Common myeloid progenitor, CD34-positive (primary cell): ENCODE results near the gene STAT2.
A peak's percentile ranks its signal among the peaks of the same experiment; 100 is the strongest.

Experiments used
- CTCF ChIA-PET: fragments of 350-600 bp; sonication (Branson Sonifier 250); formaldehyde crosslinking; loops from one replicate; lab custom pipeline; 2021; ENCODE audit warnings: antibody characterized with exemption; lab: Charles Lee
- POLR2A ChIA-PET: fragments of 350-600 bp; sonication (Branson Sonifier 250); formaldehyde crosslinking; loops from one replicate; lab custom pipeline; 2021; ENCODE audit warnings: antibody characterized with exemption; lab: Charles Lee
- DNase-seq, 3 donors: peaks; one replicate each; pipeline versions ENCODE4 v3.0.0 to v3.0.0-alpha.2; 2013
- H3K27ac ChIP-seq, 2 experiments: 1 replicate in 1 of 2; 2 replicates in 1 of 2; pipeline ENCODE4 v1.7.0; 2013; ENCODE audit warnings: inconsistent platforms in 2 of 2, low read length in 2 of 2, mild to moderate bottlenecking in 2 of 2, low read depth in 1 of 2, moderate library complexity in 1 of 2; ENCODE audit not compliant: severe bottlenecking in 2 of 2, insufficient read depth in 1 of 2, poor library complexity in 1 of 2
- H3K27me3 ChIP-seq, 5 experiments: replicated peaks in 2 of 5; 1 replicate in 3 of 5; 2 replicates in 2 of 5; pipeline versions ENCODE4 v1.6.1 to v1.7.0; 2013; ENCODE audit warnings: low read length in 4 of 5, mild to moderate bottlenecking in 2 of 5, moderate library complexity in 2 of 5, inconsistent platforms in 1 of 5; ENCODE audit not compliant: insufficient read depth in 5 of 5, control insufficient read depth in 4 of 5
- H3K36me3 ChIP-seq, 4 experiments: 1 replicate in 2 of 4; 2 replicates in 2 of 4; pipeline versions ENCODE4 v1.6.1 to v1.7.0; 2013; ENCODE audit warnings: low read length in 3 of 4, control low read depth in 1 of 4, mild to moderate bottlenecking in 1 of 4; ENCODE audit not compliant: control insufficient read depth in 4 of 4, insufficient read depth in 4 of 4
- H3K4me1 ChIP-seq, 4 experiments: 1 replicate in 3 of 4; 2 replicates in 1 of 4; pipeline versions ENCODE4 v1.6.1 to v1.7.1; 2013; ENCODE audit warnings: low read length in 3 of 4, mild to moderate bottlenecking in 3 of 4, control low read depth in 1 of 4, inconsistent platforms in 1 of 4, moderate library complexity in 1 of 4; ENCODE audit not compliant: control insufficient read depth in 4 of 4, insufficient read depth in 4 of 4; ENCODE audit errors: control extremely low read depth in 1 of 4
- H3K4me3 ChIP-seq, 7 experiments: 1 replicate in 4 of 7; 2 replicates in 3 of 7; pipeline versions ENCODE4 v1.5.1 to v1.7.0; 2013; ENCODE audit warnings: mild to moderate bottlenecking in 7 of 7, low read length in 6 of 7, moderate library complexity in 6 of 7, inconsistent platforms in 2 of 7, low read depth in 2 of 7, control low read depth in 1 of 7; ENCODE audit not compliant: insufficient read depth in 4 of 7, control insufficient read depth in 1 of 7; ENCODE audit errors: extremely low read depth in 1 of 7
- H3K9me3 ChIP-seq, 5 experiments: 1 replicate in 4 of 5; 2 replicates in 1 of 5; pipeline versions ENCODE4 v1.6.1 to v1.7.1; 2013; ENCODE audit warnings: low read length in 4 of 5, mild to moderate bottlenecking in 2 of 5, inconsistent platforms in 1 of 5, low read depth in 1 of 5, moderate library complexity in 1 of 5; ENCODE audit not compliant: control insufficient read depth in 4 of 5, insufficient read depth in 2 of 5; ENCODE audit errors: control extremely low read depth in 1 of 5
- WGBS: methylation state at CpG from one replicate; pipeline ENCODE4 v1.1.5; 2013; ENCODE audit not compliant: insufficient coverage; 5-methylcytosine and 5-hydroxymethylcytosine counted together

The STAT2 gene

DNA sequence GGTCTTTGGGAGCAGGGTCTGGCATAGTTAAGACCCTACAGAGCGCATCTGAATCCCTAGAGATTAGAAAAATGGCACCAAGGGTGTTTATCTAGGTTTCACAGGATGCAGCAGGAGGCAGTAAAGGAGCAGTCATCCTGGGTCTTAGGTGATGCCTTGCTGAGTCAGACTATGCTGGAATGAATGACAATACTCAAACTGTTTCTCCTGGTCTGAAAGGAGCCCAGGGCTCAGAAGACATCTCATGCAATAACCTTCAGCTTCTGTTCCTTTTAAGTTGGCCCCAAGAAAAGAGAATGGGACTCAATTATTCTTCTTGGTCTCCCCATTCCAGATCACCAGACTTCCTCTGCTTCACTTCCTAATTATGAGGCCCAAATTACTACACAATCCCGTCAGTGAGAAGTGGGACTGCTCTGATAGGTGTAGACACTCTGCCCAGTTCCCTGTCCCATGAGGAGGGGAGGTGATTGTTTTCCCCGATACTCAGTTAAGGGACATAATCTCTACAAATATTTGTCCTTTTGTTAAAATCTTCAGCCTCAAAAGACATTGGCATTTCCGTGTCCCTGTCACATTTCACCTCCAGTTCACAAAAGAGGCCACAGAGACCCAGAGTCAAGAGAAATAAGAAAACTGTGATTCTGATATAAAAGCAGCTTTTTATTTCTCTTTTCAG lies 17.5 kb upstream of the STAT2 start:
- H3K4me3 ChIP-seq, result no peak overlapping the region
- CTCF ChIA-PET, result interaction anchor here (0.9 to 1.1 kb wide), 2 partner anchors 16 to 17 kb away, joined by 3 to 5 read pairs; partner anchors contain the start of gene STAT2
- no peaks in the 10 kb centered on the region for H3K9me3 ChIP-seq
- H3K36me3 ChIP-seq, result no peaks in the 10 kb centered on the region
- WGBS, result 100% methylated on average over 1 of the region's 4 CpGs
- no peaks in the 10 kb centered on the region for H3K27me3 ChIP-seq
- POLR2A ChIA-PET, result interaction anchor here (0.6 to 0.7 kb wide), 2 partner anchors 16 to 25 kb away, joined by 3 to 5 read pairs; no protein-coding TSS in a partner anchor
- H3K4me1 ChIP-seq, result peaks cover 0 to 5% (median 0%) of the 10 kb centered on the region in 4 experiments
- peak in 2 of 3 donors; percentile 35 to 52 for DNase-seq
- H3K27ac ChIP-seq, result peak overlapping the region in 1 of 2 experiments; percentile 33

DNA sequence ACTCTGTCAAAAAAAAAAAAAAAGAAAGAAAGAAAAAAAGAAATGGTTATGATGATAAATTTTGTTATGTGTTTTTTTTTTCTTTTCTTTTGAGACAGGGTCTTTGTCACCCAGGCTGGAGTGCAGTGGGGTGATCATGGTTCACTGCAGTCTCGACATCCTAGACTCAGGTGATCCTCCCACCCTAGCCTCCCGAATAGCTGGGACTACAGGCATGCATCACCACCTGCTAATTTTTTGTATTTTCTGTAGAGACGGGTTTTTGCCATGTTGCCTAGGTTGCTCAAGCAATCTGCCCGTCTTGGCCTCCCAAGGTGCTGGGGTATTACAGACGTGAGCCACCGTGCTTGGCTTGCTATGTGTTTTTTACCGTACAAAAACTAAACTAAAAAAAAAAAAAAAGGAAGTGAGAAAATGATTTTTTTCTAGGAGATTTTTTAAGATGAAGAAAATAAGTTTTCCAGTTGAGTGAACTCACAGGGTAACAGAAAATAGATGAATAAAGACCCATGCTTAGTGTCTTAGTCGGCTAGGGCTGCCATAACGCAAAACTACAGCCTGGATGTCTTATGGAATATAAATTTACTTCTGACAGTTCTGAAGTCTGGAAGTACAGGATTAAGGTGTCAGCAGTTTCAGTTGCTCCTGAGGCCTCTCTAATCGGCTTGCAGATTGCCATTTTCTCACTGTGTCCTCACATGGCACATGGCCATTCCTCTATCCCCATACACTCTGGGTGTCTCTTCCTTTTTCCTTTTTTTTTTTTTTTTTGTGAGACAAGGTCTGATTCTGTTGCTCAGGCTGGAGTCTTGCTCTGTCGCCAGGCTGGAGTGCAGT lies 15.9 kb upstream of the STAT2 start:
- POLR2A ChIA-PET, result no interaction called here
- Histone ChIP-seq H3K36me3 (no peaks in the 10 kb centered on the region), H3K27ac (no peak overlapping the region), H3K4me3 (no peak overlapping the region), H3K9me3 (no peaks in the 10 kb centered on the region), H3K27me3 (no peaks in the 10 kb centered on the region), H3K4me1 (peaks cover 0 to 5% (median 0%) of the 10 kb centered on the region in 4 experiments)
- CTCF ChIA-PET, result no interaction called here
- WGBS, result 85% methylated on average over 6 of the region's 11 CpGs
- DNase-seq, result peak in 2 of 3 donors; percentile 15 to 20

DNA sequence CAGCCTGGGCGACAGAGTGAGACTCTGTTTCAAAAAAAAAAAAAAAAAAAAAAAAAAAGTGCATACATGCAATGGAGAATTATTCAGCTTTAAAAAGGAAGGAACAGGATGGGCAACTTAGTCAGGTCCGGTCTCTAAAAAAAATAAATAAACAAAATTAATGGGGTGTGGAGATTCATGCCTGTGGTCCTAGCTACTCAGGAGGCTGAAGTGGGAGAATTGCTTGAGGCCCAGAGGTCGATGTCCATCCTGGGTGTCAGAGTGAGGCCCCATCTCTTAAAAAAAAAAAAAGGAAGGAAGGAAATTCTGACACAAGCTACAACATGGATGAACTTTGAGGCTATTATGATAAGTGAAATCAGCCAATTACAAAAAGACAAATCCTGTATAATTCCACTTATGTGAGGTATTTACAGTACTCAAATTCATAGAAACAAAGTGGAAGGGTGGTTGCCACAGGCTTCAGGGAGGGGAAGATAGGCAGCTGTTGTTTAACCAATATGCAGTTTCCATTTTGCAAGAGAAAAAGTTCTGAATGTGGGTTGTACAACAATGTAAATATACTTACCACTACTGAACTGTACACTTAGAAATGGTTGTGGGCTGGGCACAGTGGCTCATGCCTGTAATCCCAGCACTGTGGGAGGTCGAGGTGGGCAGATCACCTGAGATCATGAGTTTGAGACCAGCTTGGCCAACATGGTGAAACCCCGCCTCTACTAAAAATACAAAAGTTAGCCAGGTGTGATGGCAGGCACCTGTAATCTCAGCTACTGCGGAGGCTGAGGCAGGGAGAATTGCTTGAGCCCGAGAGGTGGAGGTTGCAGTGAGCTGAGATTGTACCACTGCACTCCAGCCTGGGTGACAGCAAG lies 15.1 kb upstream of the STAT2 start:
- no peak overlapping the region for H3K27ac ChIP-seq
- H3K9me3 ChIP-seq, result no peaks in the 10 kb centered on the region
- H3K4me3 ChIP-seq, result no peak overlapping the region
- 89% methylated on average over 2 of the region's 7 CpGs for WGBS
- DNase-seq, result no peak
- peaks cover 0 to 5% (median 0%) of the 10 kb centered on the region in 4 experiments for H3K4me1 ChIP-seq
- POLR2A ChIA-PET, result interaction anchor here (0.6 kb wide), 1 partner anchor 340 kb away, joined by 3 read pairs; no protein-coding TSS in a partner anchor
- no peaks in the 10 kb centered on the region for H3K36me3 ChIP-seq
- CTCF ChIA-PET, result no interaction called here
- no peaks in the 10 kb centered on the region for H3K27me3 ChIP-seq

DNA sequence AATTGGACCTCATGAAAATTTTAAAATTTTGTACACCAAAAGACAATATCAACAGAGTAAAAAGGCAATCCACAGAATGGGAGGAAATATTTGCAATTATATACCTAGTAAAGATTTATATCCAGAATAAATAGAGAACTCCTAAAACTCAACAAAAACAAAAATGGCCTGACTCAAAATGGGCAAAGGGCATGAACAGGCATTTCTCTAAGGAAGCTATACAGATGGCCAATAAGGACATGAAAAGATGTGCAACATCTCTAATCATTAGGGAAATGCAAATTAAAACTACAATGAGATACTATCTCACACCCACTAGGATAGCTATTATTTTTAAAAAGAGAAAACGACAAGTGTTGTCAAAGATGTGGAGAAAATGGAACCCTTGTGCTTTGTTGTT lies 13.6 kb upstream of the STAT2 start:
- POLR2A ChIA-PET, result no interaction called here
- H3K4me1 ChIP-seq, result peaks cover 0 to 5% (median 0%) of the 10 kb centered on the region in 4 experiments
- H3K36me3 ChIP-seq, result no peaks in the 10 kb centered on the region
- H3K27ac ChIP-seq, result no peak overlapping the region
- CTCF ChIA-PET, result no interaction called here
- DNase-seq, result no peak
- H3K9me3 ChIP-seq, result no peaks in the 10 kb centered on the region
- no peaks in the 10 kb centered on the region for H3K27me3 ChIP-seq
- no CpG with 5 or more reads among the region's 1 CpG for WGBS
- H3K4me3 ChIP-seq, result no peak overlapping the region

DNA sequence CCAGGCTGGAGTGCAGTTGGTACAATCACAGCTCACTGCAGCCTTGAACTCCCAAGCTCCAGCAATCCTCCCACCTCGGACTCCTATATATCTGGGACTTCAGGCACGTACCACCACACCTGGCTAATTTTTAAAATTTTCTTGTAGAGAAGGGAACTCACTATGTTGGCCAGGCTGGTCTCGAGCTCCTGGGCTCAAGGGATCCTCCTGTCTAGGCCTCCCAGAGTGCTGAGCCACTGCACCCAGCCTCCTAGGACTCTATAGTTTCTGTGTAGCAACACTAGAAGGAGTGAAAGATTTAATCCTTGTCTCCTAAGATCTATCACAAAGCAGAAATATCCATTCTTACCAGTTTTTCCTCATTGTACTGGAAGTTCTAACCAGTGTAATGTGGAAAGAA lies 7.0 kb upstream of the STAT2 start:
- Histone ChIP-seq H3K27me3 (no peaks in the 10 kb centered on the region), H3K27ac (no peak overlapping the region), H3K36me3 (no peaks in the 10 kb centered on the region), H3K4me1 (no peaks in the 10 kb centered on the region), H3K9me3 (no peaks in the 10 kb centered on the region), H3K4me3 (no peak overlapping the region)
- WGBS, result 100% methylated on average over 2 of the region's 3 CpGs
- CTCF ChIA-PET, result no interaction called here
- DNase-seq, result no peak
- POLR2A ChIA-PET, result no interaction called here

DNA sequence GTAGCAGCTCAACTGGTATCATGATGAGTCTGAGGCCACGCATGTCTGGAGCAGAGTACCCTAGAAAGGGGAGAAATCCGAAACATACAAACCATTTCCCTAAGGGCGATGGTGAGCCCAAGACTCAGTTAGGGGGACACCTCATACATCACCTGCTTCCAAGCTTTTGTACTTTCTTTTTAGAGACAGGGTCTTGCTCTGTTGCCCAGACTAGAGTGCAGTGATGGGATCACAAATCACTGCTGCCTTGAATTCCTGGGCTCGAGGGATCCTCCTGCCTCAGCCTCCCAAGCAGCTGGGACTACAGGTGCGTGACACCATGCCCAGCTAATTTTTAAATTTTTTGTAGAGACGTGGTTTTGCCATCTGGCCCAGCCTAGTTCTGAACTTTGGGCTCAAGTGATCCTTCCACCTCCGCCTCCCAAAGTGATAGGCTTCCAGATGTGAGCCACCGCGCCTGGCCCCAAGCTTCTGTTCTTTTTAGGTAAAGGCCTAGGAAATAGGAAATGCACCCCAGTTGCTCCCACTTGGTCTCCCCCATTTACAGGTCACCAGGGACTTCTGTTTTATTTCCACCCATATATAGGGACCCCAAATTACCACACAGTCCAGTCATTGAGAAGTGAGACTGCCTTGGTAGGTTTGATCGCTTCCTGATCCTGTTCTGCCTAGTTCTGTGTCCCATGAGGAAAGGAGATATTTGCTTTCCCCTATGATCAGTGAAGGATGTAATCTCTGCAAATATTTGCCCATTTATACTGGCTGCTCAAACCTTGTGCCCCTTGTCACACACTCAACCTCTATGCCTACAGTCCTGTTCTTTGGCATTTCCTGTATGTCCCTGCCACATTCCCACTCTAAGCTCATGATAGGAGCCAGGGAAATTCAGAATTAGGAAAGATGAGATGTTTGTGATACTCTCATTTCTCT lies 2.5 kb upstream of the STAT2 start, which contains the start of gene APOF:
Gene APOF (minus strand): TSS at position 728 of the 930 bp plus-strand sequence. CDS start 112 bp downstream, at position 616.
- ChIA-PET POLR2A (no interaction called here), CTCF (interaction anchor here (1.7 kb wide), 2 partner anchors 14 to 51 kb away, joined by 3 to 5 read pairs; no protein-coding TSS in a partner anchor)
- H3K9me3 ChIP-seq, result no peaks in the 10 kb centered on the region
- H3K27ac ChIP-seq, result no peak within 1 kb of the TSS
- H3K4me1 ChIP-seq, result peaks cover 14 to 19% (median 16%) of the 10 kb centered on the region in 4 experiments
- no peaks in the 10 kb centered on the region for H3K36me3 ChIP-seq
- H3K4me3 ChIP-seq, result no peak within 1 kb of the TSS
- WGBS, result 100% methylated on average over 8 of the region's 10 CpGs
- no peaks in the 10 kb centered on the region for H3K27me3 ChIP-seq
- no peak for DNase-seq
